NCI-H1048 (cell line): ENCODE results near the gene LRRK1.

Experiments used
- DNase-seq: peaks from one replicate; lab custom pipeline; 2025; lab: John Stamatoyannopoulos, UW

Gene LRRK1

DNA sequence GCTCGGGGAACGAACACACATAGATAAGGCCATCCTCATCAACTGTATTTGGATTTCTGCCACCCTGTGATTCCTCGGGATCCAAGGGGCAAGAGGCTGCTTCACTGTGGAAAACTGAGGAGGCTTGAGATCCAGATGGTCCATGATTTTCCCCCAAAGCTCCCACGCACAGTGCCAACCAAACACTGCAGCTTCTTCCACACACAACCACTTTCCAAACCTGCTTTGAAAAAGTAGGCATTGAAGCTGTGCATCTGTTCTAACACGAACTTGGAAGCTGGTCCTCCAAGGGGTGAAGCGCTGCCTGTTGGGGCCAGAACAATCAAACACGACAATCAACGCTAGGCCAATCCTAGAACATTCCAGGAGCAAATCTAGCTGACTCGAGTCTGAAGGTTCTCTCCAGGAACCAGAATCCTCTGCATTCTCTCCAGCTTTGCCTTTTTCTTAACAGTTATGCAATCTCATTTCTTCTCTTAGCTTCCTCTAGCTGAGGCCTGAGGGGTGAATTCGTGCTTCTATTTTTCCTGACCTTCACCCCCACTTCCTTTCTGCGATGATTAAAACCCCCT lies 104.4 kb downstream of the LRRK1 start:
- no peak for DNase-seq

DNA sequence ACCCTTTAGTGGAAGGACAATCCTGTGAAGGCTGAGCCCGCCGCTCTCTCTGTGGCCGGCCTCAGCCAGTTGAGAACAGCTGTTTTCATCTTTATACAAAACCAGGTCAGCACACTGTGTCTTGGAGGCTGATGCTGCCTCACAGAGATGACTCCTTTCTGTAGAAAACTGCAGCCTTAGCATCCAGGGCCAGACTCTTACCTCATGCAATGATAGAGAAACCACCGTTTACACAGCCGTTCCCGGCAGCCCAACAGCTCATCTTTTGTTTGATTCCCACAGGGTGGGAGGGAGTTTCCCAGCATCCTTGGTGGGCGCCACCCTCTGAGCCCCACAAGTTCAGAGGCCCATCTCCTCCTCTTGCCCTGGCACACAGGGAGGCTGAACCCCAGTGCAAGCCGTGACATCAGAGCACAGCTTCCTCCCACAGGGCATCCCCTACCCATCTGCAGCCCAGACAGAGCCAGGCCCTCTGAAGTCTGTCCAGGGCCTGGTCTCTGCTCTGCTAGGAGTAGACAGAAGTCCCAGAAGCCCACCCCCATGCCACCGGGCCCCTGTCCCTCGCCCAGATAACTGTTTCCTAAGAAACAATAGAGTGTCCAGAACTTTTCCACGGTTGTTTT lies 105.0 kb downstream of the LRRK1 start:
- no peak for DNase-seq

DNA sequence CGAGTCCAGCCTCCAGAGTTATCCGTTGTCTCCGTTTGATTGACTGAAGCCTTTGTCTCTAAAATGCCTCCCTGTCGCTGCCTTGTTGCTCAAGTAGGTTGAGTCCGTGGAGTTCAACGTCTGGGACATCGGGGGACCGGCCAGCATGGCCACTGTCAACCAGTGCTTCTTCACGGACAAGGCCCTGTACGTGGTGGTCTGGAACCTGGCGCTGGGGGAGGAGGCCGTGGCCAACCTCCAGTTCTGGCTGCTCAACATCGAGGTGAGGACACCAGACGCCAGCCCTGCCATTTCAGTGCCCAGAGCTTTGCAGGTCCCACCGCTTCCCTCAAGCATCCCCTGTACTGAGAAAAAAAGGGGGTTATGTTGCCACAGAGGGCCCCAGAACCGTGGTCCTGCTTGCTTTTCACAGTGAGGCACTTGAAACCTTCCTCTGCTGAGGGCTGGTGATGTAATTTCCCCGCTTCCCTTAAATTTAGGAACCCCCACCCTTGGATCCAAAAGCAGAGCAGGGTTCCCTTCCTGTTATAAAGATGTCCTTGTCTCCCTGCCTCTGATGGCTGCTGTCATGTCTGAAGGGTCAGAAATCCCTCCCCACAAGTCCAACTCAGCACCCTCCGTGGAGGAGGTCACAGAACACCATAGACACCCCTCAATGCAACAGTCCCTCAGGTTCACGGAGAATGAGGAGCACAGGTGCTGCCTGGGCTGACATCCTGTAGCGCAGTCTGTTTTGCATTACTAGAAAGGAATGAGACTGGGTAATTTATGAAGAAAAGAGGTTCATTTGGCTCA lies 105.7 kb downstream of the LRRK1 start:
- no peak for DNase-seq

DNA sequence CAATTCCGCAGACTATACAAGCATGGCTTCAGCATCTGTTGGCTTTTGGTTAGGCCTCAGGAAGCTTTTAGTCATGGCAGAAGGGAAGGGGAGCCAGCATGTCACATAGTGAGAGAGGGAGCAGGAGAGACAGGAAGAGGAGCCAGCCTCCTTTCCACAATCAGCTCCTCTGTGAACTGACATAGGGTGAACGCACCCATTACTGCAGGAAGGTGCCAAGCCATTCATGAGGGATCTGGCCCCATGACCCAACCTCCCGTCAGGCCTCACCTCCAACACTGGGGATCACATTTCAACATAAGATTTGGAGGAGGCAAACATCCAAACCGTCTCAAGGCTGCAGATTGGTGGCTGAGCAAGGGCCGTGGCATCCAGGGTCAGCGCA lies 106.3 kb downstream of the LRRK1 start:
- no peak for DNase-seq

DNA sequence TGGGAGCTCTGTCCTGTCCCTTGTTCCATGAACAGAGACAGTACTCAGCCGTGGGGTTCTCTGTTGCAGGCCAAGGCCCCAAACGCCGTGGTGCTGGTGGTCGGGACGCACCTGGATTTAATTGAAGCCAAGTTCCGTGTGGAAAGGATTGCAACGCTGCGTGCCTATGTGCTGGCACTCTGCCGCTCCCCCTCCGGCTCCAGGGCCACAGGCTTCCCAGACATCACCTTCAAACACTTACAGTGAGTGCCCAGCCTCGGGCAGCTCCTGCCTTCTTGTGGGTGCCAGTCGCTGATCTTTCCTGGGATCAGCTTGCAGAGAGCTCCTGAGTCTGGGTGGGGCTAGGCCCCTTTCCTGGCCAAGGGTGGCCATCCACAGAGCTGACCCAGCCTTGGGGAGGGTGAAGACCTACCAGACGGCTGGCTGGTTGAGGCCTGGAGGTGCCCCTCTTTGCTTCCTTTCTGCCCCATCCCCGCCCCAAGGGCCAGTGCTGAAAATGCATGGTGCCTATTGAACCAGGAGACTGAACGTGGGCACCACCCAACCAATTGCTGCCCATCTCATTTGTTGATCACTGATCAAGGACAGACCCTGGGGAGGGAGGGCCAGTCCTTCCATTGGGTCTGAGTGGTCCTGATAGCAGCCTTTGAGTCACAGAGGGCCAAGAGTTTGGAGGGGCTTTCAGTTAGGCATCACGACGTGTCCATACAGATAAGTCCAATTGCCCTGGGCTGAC lies 106.9 kb downstream of the LRRK1 start:
- DNase-seq, result no peak

DNA sequence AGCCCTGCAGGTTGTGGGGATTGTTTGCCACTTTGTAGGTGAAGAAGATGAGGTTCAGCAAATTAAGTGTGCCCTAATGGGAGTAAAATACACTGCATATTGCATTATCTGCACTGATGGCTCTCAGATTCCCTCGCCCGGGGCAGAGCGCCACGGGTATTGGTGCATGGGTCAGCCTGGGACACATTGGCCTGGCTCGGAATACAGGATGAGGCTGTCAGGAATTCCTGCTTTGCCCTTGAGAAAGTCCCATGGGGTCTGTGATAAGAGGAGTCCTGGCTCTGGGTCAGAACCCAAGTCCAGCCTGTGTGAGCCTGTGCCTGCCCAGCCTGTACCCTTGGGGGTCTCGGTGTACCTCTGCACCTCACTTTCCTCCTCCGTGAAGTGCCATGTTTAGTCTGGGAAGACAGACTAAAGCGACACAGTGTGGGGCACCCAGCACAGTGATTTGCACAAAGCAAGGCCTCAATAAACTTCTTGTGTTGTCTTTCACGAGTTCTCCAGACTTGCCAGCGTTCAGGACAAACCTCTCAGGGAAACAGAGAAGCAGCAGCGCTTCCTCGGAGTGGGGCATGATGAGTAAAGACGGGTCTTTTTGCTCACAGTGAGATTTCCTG lies 107.6 kb downstream of the LRRK1 start:
- DNase-seq, result no peak

DNA sequence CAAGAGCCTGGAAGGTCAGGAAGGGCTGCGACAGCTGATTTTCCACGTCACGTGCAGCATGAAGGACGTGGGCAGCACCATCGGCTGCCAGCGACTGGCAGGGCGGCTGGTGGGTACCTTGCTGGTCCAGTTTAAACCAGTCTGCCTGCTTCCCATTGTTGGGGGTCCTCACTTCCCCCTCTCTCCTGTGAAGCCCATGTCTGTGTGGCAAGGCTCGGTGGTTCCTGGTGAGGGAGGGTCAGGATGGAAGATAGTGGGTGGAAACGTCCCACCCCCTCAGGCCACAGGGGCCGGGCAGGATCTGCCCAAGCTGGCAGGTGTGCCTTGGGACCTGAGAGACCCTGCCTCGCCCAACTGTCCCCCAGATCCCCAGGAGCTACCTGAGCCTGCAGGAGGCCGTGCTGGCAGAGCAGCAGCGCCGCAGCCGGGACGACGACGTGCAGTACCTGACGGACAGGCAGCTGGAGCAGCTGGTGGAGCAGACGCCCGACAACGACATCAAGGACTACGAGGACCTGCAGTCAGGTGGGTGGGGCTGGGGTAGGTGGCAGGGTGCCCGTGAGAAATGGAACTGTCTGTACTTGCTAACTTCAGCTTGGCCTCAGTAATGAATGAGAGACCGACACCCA lies 108.2 kb downstream of the LRRK1 start:
- no peak for DNase-seq

DNA sequence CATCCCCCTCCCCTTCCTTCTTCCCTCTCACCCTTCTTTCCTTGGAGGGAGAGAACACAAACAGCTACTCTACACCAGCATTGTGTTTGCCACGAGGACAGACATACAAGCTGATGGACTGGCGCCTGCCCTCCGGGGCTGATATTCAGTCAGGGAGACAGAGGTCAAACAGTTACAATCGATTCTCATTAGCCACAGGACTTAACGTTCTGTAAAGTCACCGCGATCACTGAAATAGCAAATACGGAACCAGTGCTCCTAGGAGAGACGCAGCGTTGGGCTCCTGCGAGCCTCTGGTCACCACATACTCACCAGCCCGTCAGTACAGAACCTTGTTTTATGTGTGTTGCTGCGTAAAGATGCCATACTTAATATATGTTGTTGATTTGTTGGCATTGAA lies 108.8 kb downstream of the LRRK1 start:
- no peak for DNase-seq

DNA sequence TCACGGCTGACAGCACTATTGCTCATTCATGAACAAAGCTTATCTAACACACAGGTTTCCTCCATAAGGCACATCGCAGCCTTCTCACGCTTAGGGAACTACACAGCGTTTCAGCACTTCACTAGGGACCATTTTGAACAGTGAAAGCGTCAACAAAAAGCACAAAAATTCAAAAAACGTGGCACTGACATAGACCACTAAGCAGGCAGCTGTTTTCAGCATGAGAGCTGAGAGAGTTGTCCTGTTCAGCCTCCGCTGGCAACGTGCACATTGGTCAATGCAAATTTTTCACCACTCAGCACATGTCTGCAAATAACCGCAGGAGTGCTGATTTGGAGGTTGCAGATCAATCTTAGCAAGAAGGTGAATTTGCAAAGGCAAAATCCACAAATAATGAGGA lies 109.2 kb downstream of the LRRK1 start:
- no peak for DNase-seq

DNA sequence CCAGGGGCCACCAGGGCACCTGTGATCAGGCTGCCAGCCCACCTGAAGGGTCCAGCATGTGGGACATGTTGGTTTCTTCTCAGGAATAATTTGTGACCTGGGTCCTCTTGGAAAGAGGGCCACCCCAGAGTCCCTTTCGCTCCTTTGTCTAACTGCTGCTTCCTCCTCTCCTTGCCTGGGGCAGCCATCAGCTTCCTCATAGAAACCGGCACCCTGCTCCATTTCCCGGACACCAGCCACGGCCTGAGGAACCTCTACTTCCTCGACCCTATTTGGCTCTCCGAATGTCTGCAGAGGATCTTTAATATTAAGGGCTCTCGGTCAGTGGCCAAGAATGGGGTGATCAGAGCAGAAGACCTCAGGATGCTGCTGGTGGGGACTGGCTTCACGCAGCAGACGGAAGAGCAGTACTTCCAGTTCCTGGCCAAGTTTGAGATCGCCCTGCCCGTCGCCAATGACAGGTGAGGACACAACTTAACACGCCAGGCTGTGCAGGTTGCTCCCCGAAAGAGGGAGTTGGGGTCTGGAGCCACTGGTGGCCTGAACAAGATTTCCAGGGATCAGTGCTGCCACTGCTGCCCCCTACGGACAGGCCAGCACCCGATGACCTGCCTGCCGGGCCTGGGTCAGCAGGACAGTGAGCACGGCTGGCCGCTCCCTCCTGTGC lies 109.7 kb downstream of the LRRK1 start:
- no peak for DNase-seq

DNA sequence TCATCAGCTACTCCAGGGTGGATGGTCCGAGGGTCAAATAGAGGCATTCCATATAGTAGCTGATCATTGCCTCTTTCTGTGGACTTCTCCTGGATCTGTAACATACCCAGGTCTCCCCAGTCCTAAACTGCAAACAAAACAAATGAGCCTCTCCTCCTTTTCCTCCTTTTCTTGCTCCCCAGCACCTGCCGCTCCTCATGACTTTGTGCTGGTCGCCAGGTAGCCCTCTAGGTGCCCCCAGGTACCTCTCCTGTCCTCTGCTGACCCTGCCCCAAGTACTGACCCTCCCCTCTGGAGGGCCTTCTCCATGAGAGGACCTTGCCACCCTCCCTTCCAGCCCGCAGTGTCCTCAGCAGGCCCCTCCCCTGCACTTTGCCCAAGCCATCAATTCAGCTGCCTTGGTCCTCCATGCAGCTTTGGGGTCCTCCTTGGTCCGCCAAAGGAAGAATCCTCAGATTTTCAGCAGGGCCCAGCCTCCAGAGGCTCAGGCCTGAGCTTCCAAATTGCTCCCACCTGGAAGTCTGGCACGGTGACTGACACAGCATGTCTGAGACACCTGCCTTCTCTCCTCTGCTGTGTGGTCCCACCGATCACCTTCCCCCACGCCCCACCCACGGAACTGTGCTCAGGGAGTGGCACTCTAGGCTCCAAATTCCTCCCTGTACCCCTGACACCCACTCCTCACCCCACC lies 111.0 kb downstream of the LRRK1 start:
- DNase-seq, result no peak

DNA sequence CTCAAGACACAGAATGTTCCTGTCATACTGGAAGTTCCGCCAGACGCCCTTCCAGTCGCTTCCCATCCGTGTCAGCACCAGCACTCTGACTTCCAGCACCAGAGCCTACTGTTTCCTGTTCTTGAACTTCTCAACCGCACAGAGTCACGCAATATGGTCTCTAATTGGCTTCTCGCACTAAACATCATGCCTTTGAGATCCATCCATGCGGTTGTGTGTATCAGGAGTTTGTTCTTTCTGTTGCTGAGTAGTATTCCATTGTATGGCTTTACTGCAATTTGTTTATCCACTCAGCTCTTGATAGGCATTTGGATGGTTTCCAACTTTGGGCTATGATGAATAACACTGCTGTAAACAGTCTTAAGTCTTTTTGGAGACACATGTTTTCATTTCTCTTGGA lies 112.1 kb downstream of the LRRK1 start:
- no peak for DNase-seq

DNA sequence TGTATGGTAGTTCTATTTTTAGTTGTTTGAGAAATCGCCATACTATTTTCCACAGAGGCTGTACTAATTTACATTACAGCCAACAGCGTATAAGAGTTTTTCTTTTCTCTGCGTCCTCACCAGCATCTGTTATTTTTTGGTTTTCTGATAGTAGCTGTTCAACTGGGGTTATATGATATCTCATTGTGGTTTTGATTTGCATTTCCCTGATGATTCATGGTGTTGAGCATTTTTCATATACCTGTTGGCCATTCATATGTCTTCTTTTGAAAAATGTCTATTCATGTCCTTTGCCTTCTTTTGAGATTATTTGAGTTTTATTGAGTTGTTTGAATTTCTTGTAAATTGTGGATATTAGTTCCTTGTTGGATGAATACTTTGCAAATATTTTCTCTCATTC lies 114.6 kb downstream of the LRRK1 start:
- no peak for DNase-seq

DNA sequence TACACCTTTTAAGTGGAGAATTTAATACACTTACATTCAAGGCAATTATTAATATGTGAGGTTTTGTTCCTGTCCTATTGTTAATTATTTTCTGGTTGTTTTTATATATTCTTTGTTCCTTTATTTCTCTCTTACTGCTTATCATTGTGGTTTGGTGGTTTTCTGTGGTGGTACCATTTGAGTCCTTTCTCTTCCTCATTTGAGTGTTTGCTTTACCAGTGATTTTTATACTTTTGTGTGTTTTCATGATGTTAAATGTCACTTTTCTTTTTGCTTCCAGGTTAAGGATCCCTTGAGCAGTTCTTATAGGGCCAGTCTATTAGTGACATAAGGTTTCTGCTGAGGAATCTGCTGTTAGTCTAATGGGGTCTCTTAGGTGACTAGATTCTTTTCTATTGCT lies 116.5 kb downstream of the LRRK1 start:
- no peak for DNase-seq

DNA sequence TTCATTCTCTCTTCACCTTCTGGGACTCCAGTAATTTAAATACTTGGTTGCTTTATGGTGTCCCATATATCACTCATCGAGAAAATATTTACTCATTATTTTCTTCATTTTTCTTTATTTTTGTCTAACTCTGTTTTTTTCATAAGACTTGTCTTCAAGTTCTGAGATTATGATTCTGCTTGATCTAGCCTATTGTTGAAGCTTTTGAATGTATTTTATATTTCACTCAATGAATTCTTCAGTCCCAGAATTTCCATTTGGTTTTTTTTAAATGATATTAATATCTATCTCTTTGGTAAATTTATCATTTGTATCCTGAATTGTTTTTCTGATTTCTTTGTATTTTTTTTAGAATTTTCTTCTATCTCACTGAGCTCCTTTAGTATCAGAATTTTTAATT lies 117.0 kb downstream of the LRRK1 start:
- DNase-seq, result no peak

DNA sequence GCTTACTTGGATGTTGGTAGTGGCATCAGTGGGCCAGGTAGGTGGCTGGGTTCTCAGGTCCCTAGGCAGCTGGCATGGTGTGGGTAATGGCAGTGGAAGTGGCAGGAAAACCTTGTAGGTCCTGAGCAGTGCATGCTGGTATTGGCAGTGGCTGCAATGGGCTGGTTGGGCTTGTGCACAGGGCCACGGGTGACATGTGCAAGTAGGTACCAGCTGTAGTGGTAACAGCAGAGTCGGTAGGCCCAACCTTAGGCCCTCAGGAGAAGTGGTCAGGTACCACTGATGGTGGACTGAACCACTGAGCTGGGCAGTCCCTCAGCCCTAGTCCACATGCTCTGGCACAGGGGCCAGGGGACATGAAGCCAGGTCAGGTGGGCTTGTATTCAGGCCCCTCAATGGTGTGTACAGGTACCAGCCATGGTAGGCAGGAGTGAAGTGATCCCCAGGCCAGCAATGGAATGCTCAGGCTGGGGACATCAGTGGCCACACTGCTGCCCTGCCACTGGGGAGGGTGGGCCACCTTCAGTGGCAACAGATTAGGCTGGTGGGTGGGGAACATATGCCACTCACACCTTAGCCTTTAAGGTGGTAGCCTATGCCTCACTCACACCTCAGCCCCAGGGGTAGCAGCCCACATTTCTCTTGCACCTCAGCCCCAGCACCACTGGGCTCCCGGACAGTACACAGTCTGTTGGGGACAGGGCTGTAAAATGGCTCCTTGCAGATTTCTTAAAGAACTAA lies 118.1 kb downstream of the LRRK1 start:
- no peak for DNase-seq

DNA sequence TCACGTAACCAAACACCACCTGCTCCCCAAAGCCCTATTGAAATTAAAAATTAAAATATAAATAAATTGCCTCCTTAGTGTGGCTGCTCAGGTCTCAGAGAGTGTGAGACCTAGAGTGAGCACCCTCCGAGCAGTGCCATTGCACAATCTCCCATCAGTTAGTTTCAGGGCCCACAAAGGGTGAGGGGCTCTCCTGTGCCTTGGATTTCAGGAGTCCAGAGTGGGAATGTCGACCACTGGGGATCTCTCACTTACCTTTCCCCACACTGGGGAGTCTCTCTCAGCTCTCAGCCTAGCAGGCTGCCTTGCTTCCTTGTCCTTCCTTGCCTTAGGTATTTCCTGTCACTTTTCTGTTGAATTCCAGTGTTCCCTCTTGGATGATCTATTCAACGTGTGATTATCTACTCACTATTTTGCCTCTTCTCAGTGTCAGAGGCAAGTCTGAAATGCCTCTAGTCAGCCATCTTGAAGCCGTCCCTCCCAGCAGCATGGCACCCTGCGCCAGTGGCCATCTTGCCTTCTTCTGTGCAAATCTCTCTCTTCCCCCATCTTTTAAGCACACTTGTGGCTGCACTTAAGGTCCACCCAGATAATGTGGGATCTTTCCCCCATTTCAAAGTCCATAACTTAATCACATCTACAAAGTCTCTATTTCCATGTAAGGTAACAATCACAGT lies 119.3 kb downstream of the LRRK1 start:
- DNase-seq, result no peak

DNA sequence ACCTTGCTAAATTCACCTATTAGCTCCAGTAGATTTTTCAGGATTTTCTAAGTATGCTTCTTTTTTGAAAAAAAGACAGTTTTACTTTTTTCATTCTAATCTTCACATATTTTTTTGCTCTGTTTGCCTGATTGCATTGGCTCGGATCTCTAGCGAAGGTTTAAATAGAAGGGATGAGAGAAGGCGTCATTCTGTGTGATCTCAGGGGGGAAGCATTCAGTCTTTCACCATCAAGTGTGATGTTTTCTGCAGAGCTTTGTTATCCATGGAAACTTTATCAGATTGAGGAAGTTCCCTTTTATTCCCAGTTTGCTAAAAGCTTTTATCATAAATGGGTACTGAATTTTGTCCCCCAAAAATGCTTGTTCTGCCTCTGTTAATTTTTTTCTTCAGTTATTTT lies 120.3 kb downstream of the LRRK1 start:
- no peak for DNase-seq

DNA sequence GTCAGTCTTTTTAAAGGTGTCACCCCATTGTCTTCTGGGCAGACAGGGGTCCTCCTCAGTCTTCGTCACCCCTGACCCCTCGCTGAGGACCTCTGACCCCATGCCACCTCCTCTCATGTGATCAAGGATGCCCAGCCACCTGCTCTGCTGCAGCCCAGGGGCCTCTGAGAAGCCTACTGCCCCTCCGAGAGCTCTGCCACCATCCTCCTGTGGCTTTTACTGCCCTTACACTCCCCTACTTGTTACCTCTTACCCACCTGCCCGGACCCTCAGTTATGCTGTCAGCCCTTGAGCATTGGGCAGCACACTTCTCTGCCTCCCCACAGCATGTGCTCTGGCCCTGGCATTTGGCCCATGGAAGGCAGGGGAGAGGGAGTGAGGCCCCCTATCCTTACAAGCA lies 123.2 kb downstream of the LRRK1 start:
- no peak for DNase-seq

DNA sequence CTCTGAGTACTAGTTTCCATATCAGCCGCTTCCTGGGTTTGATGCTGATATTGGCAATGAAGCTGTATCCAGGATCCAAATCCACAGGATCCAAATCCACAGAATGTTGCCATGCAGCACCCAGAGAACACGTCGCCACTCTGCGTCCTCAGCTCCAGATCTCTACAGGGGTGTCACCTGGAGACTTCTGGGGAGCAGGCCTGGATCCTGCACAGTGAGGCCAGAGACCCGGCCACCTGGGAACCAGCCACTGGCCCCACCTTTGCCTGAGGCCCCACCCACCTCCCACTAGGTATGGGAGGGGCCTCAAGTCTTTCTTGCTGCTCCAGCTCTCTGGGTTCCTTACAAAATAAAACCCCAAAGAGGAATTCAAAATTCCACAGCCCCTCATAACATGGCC lies 123.9 kb downstream of the LRRK1 start:
- no peak for DNase-seq
